Thyroid gland (tissue), 4 donors: Measurements from ENCODE around the gene LPP. TPM values are rescaled to one million over a fixed set of nuclear protein-coding genes. Genes with fewer than 3 reads are reported as not detected.

Source experiments
- DNase-seq, 2 donors: peaks; one replicate each; pipeline ENCODE4 v3.0.0-alpha.2; 2019
- H3K27ac ChIP-seq, 3 donors: fragments of 200-600 bp; sonication (generic); 1 replicate in 2 of 3; 2 replicates in 1 of 3; pipeline ENCODE4 v1.5.1; 2016 to 2019; ENCODE audit warnings: mild to moderate bottlenecking in 1 of 3, moderate library complexity in 1 of 3
- H3K27me3 ChIP-seq: fragments of 200-600 bp; sonication (generic); one replicate; pipeline ENCODE4 v1.5.1; 2019
- H3K36me3 ChIP-seq, 2 donors: fragments of 200-600 bp; sonication (generic); one replicate each; pipeline ENCODE4 v1.5.1; 2016 to 2019
- H3K4me1 ChIP-seq, 2 donors: fragments of 200-600 bp; sonication (generic); one replicate each; pipeline ENCODE4 v1.5.1; 2017 to 2019
- H3K4me3 ChIP-seq, 3 donors: fragments of 200-600 bp; sonication (generic); replicated peaks in 1 of 3; 1 replicate in 2 of 3; 2 replicates in 1 of 3; pipeline ENCODE4 v1.5.1; 2016; ENCODE audit warnings: mild to moderate bottlenecking in 1 of 3
- H3K9me3 ChIP-seq: fragments of 200-600 bp; sonication (generic); one replicate; pipeline ENCODE4 v1.5.1; 2017
- CTCF ChIP-seq, 6 experiments: fragments of 200-600 bp in 3 of 6; fragments of 450-650 bp in 3 of 6; sonication (generic) in 3 of 6; IDR thresholded peaks; one replicate each; pipeline ENCODE4 v1.5.1; 2016 to 2019; ENCODE audit warnings: antibody characterized with exemption in 6 of 6, mild to moderate bottlenecking in 2 of 6, inconsistent platforms in 1 of 6, moderate library complexity in 1 of 6
- POLR2A ChIP-seq, 2 donors: fragments of 450-650 bp; IDR thresholded peaks; one replicate each; pipeline ENCODE4 v1.6.1; 2017; ENCODE audit warnings: antibody characterized with exemption in 2 of 2, mild to moderate bottlenecking in 2 of 2, moderate library complexity in 1 of 2
- WGBS, 2 donors: methylation state at CpG; one replicate each; pipeline ENCODE4 v1.1.5; 2017; 5-methylcytosine and 5-hydroxymethylcytosine counted together
- intact Hi-C: fragments of 100-400 bp; cut with DNase I; formaldehyde crosslinking; loops from one replicate; pipeline ENCODE4 v1.15.1; 2023
- total RNA-seq, 4 donors: library from RNA; depleted of rRNA; stranded (reverse); fragments of >200 nt; gene quantifications; one replicate each; pipeline ENCODE4 v1.2.3, GENCODE V29; 2016

Gene LPP
- total RNA-seq, 4 donors from 2014 or later = 79.0 to 141 (median 82.8) TPM

GRCh38 chr3:188123170-188123905 is 30.6 kb upstream of the LPP start:
- Histone ChIP-seq H3K36me3 (no peaks in the 10 kb centered on the region), H3K9me3 (no peaks in the 10 kb centered on the region), H3K4me1 (no peaks in the 10 kb centered on the region), H3K27me3 (no peaks in the 10 kb centered on the region), H3K4me3 (no peak overlapping the region), H3K27ac (no peak overlapping the region)
- 86 to 89% methylated on average over 6 of the region's 6 CpGs for WGBS, 2 donors
- no peak for DNase-seq
- TF ChIP-seq POLR2A (IDR thresholded peaks at IDR 0.05) (no peak), CTCF (IDR thresholded peaks at IDR 0.05) (no peak)
- intact Hi-C loops = no loop called here

GRCh38 chr3:188124184-188124583 is 29.8 kb upstream of the LPP start:
- H3K27ac ChIP-seq = no peak overlapping the region
- H3K9me3 ChIP-seq = no peaks in the 10 kb centered on the region
- no peaks in the 10 kb centered on the region for H3K27me3 ChIP-seq
- no peak overlapping the region for H3K4me3 ChIP-seq
- WGBS, 2 donors = 96% methylated on average over 2 of the region's 2 CpGs
- no peaks in the 10 kb centered on the region for H3K4me1 ChIP-seq
- TF ChIP-seq POLR2A (IDR thresholded peaks at IDR 0.05) = no peak
- TF ChIP-seq CTCF (IDR thresholded peaks at IDR 0.05) = no peak
- no peaks in the 10 kb centered on the region for H3K36me3 ChIP-seq
- DNase-seq = no peak
- intact Hi-C loops = no loop called here

- TF ChIP-seq CTCF (IDR thresholded peaks at IDR 0.05) (no peak), POLR2A (IDR thresholded peaks at IDR 0.05) (no peak)
- no peak overlapping the region for H3K4me3 ChIP-seq
- no peaks in the 10 kb centered on the region for H3K9me3 ChIP-seq
- DNase-seq = no peak
- H3K27me3 ChIP-seq = no peaks in the 10 kb centered on the region
- H3K4me1 ChIP-seq = no peaks in the 10 kb centered on the region
- no peaks in the 10 kb centered on the region for H3K36me3 ChIP-seq
- 97 to 100% methylated on average over 3 of the region's 3 CpGs for whole genome bisulfite sequencing, 2 donors
- intact Hi-C loops = no loop called here
- no peak overlapping the region for H3K27ac ChIP-seq
Observed at GRCh38 chr3:188125076-188125475, 28.9 kb upstream of the LPP start.

GRCh38 chr3:188126276-188126675 is 27.7 kb upstream of the LPP start:
- TF ChIP-seq POLR2A (IDR thresholded peaks at IDR 0.05) (no peak), CTCF (IDR thresholded peaks at IDR 0.05) (no peak)
- Histone ChIP-seq H3K4me1 (peaks cover 1 to 2% of the 10 kb centered on the region in 2 donors), H3K36me3 (no peaks in the 10 kb centered on the region), H3K27ac (no peak overlapping the region), H3K4me3 (no peak overlapping the region), H3K9me3 (no peaks in the 10 kb centered on the region), H3K27me3 (no peaks in the 10 kb centered on the region)
- DNase-seq = no peak
- WGBS, 2 donors = 95 to 98% methylated on average over 2 of the region's 2 CpGs
- intact Hi-C loops = no loop called here

GRCh38 chr3:188126934-188127333 is 27.0 kb upstream of the LPP start:
- 87 to 91% methylated on average over 8 of the region's 8 CpGs for WGBS, 2 donors
- no peak overlapping the region for H3K27ac ChIP-seq
- intact Hi-C loops = no loop called here
- no peak for DNase-seq
- H3K9me3 ChIP-seq = no peaks in the 10 kb centered on the region
- no peak for TF ChIP-seq POLR2A (IDR thresholded peaks at IDR 0.05)
- TF ChIP-seq CTCF (IDR thresholded peaks at IDR 0.05) = no peak
- peaks cover 7 to 8% of the 10 kb centered on the region in 2 donors for H3K4me1 ChIP-seq
- no peaks in the 10 kb centered on the region for H3K36me3 ChIP-seq
- H3K4me3 ChIP-seq = no peak overlapping the region
- H3K27me3 ChIP-seq = no peaks in the 10 kb centered on the region
